Left ventricle myocardium superior (tissue), 1 donor: ENCODE results near the gene NFKBIE. TPM values are rescaled to one million over a fixed set of nuclear protein-coding genes. Genes with fewer than 3 reads are reported as not detected.
"Not testable (repeated sequence)": the region's sequence is repeated elsewhere in the genome, so short reads cannot be mapped to it uniquely, and the experiment has no call there.

Source experiments
- ATAC-seq: fragments of 200-7000 bp; cut with Tn5 transposase; one replicate; pipeline ENCODE4 v1.9.1; 2020; ENCODE audit warnings: mild to moderate bottlenecking, moderate library complexity
- DNase-seq: peaks from one replicate; pipeline ENCODE4 v3.0.0-alpha.2; 2020
- intact Hi-C: fragments of 100-400 bp; cut with micrococcal nuclease; formaldehyde crosslinking; loops from one replicate; pipeline ENCODE4 v1.11.0; 2022
- long read RNA-seq: library from polyadenylated mRNA; unstranded; transcript quantifications from one replicate; pipeline ENCODE4 v2.0.0, GENCODE V29; 2021
- total RNA-seq: library from RNA; stranded (reverse); fragmentation: NEBNext Ultra II Directional; extraction: Animal tissue kit (Norgen Biotek cat#: 25700); gene quantifications from one replicate; pipeline ENCODE4 v1.2.1, GENCODE V29; 2021
- donor health status: DM: no; HTN: yes; CAD: no; lungs with severe emphysema.

Gene NFKBIE, protein sequence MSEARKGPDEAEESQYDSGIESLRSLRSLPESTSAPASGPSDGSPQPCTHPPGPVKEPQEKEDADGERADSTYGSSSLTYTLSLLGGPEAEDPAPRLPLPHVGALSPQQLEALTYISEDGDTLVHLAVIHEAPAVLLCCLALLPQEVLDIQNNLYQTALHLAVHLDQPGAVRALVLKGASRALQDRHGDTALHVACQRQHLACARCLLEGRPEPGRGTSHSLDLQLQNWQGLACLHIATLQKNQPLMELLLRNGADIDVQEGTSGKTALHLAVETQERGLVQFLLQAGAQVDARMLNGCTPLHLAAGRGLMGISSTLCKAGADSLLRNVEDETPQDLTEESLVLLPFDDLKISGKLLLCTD
- total RNA-seq: 3.1 TPM
- long read RNA-seq, transcript NFKBIE-201 (6 exons, 2,581 nt): major isoform, 9 of 9 reads
- long read RNA-seq, partial matches to known transcripts: 0 of 9 reads
- long read RNA-seq, other reads (novel, unspliced or antisense): 0 of 9 reads

DNA sequence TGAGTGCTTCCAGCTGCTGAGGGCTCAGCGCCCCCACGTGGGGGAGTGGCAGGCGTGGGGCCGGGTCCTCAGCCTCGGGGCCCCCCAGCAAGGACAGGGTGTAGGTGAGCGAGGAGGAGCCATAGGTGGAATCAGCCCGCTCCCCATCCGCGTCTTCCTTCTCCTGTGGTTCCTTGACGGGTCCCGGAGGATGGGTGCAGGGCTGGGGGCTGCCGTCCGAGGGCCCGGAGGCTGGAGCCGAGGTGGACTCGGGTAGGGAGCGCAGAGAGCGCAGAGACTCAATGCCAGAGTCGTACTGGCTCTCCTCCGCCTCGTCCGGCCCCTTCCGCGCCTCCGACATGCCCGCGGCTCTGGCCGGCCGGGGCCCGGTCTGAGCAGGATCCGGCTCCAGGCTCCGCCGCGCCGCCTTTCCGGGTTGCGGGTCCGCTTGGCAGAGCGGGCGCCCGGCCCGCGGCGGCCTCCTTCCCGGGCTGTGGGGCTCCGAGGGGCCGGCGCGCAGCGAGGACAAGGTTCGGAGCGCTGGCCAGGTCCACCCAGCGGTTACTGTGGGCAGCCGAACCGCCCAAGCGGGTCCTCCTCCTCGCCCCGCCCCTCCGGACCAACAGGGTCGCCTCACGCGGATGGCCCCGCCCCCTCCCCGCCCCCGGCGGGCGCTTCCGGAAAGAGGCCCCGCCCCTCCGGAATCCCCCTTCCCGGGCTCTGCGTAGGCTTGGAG, at the start of gene NFKBIE:
NFKBIE (minus strand) TSS at position 545 of the 715 bp plus-strand sequence; CDS start at position 340, 205 bp downstream.
- intact Hi-C loops: loop anchor here (5.0 to 10.0 kb wide), 2 partner anchors 50 to 72 kb away; partner anchors contain the start of gene AARS2
- DNase-seq (peak; percentile 98), ATAC-seq (peak; percentile 96)

DNA sequence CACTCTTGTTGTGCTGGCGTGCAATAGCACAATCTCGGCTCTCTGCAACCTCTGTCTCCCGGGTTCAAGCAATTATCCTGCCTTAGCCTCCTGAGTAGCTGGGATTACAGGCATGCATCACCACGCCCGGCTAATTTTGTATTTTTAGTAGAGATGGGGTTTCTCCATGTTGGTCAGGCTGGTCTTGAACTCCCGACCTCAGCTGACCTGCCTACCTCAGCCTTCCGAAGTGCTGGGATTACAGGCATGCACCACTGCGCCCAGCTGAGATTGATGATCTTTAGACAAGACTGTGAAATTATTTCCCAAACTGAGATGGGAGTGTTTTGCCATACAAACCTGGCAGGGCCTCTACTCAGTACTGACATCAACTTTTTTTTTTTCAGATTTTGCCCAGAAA, 49.3 kb upstream of the NFKBIE start:
- DNase-seq, ATAC-seq: not testable (repeated sequence)
- intact Hi-C loops: loop anchor here (10.0 kb wide), 1 partner anchor 50 kb away; the partner anchor contains the start of gene NFKBIE

DNA sequence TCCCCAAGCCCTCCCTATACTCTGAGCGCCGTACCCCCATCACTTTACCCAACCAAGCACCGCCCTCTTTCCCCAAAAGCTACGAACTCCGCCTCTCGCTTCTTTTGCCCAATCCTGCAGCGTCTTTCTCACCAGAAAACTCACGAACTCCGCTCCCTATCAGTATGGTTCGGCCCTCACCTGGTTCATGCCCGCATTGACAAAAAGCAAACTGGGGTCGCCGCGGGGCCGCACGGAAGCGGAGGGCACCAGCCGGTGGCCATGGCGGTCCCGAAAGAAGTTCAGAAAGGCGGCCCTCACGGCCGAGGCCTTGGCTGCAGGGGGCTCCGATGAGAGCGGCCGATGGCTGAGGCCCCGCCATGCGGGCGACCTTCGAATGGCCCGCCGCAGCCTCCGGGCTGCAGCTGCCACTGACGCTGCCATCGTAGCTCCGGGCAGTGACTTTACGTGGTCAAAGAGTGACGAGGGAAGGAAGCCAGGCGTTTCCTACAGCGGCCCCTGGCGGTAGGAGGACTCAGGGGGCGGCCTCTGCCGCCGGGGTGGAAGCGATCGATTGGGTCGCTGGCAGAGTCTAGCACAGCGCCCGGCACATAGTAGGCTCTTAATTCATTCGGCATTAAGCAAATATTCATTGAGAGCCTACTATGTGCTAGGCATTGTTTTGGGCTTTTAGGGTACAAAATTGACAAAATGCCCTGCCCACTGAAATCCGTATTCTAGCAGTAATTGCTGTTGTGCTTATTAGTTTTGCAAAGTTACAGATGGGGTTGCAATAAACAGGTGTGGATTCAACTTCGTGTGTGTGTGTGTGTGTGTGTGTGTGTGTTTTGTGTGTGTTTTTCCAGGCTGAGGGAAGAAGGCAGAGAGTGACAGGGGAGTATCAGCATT, 47.8 kb upstream of the NFKBIE start, which contains the start of gene AARS2:
AARS2 (minus strand) TSS at position 447 of the 888 bp plus-strand sequence; CDS start at position 423, 24 bp downstream.
- peak; percentile 92 for ATAC-seq
- intact Hi-C loops: loop anchor here (10.0 kb wide), 1 partner anchor 48 kb away; the partner anchor contains the start of gene NFKBIE
- DNase-seq: peak; percentile 92

DNA sequence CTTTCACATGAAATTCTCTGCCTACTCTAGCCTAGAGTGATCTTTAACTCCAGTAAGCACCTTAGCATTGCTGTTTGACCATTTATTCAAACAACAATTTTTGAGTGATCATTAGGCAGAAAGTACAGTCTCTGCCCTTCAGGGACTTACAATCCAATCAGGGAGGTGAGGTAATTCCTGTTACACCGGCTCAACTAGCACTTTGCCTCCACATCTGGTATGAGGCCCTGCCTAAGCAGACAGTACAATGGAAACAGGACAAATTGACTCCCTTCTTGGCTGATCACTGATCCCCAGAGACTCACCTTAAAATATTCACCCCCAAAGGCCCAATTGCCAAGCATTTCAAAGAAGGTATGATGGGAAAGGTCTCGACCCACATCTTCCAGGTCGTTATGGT, 46.4 kb upstream of the NFKBIE start:
- intact Hi-C loops: loop anchor here (10.0 kb wide), 1 partner anchor 47 kb away; the partner anchor contains the start of gene NFKBIE
- ATAC-seq (no peak), DNase-seq (no peak)

DNA sequence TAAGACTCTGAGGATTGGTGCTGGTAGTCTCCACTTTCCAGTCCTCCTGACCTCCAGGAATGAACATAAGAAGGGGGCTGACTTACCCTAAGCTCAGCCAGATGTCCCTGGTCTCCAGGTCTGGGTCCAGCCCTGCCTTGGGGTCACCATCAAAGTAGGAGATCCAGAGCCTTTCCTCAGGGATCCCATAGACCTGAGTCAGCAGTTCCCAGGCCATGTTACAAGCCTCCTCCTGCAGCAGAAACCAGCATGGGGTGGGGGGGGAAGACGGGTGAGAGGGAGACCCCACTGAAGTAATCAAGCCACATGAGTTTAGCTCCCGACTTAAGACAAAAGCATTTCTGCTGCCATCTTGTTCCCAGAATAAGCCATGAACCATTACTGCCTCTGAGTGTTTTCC, 46.0 kb upstream of the NFKBIE start:
- DNase-seq (no peak), ATAC-seq (no peak)
- intact Hi-C loops: loop anchor here (10.0 kb wide), 1 partner anchor 47 kb away; the partner anchor contains the start of gene NFKBIE

DNA sequence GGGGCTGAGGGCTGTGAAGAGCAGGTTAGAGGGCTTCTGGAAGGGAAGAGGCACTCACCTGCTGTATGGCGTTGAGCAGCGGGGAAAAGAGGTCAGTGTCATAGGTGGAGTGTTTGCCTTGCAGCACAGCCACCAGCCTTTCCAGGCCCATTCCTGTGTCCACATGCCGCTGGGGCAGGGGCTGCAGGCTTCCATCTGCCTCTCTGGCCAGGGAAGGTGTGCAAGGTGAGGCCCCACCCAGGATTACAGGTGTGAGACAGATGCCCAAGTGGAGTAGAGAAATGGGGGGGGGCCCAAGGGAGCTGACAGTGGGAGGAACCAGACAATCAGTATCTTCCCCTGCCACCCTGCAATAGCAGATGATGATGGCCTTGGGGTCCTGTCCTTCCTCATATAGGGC, 44.9 kb upstream of the NFKBIE start:
- intact Hi-C loops: loop anchor here (10.0 kb wide), 1 partner anchor 45 kb away; the partner anchor contains the start of gene NFKBIE
- ATAC-seq: no peak
- no peak for DNase-seq

DNA sequence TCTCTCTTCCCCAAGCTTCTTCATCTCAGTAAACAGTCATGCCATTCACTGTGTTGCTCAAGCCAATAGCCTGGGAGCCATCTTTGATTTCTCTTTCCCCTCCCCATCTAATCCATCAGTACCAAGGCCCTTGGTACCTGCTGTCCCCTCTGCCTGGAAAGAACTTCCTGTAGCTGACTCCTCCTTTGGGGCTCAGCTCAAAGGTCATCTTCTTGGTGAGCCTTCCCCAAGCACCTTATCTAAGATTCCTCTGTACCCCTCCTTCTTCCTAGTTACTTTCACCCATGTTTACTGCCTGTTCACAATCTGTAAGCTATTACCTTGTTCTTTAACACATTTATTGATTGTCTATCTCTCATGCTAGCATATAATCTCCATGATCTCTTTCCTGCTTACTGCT, 44.3 kb upstream of the NFKBIE start:
- DNase-seq (no peak), ATAC-seq (no peak)
- intact Hi-C loops: loop anchor here (10.0 kb wide), 1 partner anchor 45 kb away; the partner anchor contains the start of gene NFKBIE

DNA sequence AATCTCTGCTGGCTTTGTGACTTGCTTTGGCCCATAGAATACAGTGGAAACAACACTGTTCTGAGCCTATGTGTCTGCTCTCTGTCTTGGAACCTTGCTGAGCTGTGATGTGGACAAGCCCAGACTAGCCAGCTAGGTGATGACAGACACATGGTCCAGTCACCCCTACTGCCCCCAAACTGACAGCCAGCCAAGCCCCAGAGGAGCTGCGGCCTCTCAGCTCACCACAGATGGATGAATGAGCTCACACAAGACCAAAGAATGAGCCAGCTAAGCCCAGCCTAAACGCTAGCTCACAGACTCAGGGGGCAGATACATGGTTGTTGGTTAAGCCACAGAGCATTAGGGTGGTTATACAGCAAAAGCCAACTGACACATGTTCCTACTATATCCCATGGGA, 43.7 kb upstream of the NFKBIE start:
- DNase-seq (peak; percentile 67), ATAC-seq (peak; percentile 83)
- intact Hi-C loops: no loop called here

DNA sequence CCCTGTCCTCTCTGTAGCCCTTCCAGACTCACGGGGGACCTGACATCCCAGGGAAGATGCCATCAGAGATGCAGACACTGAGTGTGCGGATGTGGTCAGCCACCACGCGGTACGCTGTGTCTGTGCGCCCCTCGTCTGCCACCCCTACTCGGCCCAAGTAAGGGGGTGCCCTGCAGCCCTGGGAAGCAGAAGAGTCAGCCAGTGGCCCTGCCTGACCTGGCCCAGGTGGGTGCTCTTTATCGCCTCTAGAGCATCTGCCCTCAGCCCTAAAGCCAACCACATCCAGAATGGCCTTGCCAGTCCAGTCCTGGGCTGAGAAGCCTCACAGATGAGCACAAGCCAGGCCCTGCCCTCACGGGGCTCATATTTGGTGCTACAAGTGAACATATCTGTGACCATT, 41.9 kb upstream of the NFKBIE start:
- intact Hi-C loops: no loop called here
- no peak for ATAC-seq

DNA sequence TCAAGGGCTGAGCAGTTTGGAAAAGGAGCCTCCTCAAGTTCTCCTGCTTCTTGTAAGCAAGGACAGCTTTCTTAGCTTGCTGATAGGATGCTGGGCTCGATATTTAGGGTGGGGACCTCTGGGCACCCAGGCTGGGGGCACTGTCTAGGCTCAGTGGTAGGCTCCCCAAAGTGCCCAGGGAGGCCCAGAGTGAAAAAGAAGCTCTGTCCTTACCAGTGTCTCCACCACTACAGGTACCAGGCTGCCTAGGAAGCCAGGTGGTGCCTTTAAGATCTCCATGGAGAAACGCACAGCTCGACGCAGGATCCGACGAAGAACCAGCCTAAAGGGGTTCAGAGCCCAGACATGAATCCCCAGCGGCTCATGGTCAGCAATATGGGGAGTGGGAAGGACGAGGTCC, 41.4 kb upstream of the NFKBIE start:
- no peak for DNase-seq
- ATAC-seq: no peak
- intact Hi-C loops: no loop called here

More for the DNA sequence above, 41.9 kb upstream of the NFKBIE start:
- no peak for DNase-seq

DNA sequence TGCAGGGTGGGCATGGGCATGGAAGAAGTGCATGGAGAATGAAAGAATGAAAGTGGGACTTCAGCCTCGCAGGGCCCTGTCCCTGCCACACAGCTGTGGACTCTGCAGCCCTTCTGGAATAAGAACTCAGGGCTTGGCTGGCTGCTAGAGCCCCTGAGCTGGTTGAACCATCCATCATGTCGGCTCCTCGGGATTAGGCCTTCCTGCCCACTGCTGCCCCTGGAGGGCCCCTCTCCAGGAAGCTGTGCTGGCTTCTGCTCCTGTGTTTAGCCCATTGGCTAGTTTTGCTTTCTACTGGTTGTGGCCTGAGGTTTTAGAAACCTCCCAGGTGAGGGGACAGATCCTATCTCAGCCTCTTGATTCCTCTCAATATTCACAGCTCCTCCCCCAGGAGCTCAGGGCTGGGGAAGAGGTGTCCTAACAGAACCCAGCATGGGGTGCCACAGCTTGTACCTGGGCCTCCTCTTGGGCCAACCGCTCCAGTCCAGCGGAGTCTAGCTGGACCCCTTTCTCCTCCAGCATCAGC, 39.9 kb upstream of the NFKBIE start:
- no peak for DNase-seq
- intact Hi-C loops: no loop called here
- no peak for ATAC-seq

DNA sequence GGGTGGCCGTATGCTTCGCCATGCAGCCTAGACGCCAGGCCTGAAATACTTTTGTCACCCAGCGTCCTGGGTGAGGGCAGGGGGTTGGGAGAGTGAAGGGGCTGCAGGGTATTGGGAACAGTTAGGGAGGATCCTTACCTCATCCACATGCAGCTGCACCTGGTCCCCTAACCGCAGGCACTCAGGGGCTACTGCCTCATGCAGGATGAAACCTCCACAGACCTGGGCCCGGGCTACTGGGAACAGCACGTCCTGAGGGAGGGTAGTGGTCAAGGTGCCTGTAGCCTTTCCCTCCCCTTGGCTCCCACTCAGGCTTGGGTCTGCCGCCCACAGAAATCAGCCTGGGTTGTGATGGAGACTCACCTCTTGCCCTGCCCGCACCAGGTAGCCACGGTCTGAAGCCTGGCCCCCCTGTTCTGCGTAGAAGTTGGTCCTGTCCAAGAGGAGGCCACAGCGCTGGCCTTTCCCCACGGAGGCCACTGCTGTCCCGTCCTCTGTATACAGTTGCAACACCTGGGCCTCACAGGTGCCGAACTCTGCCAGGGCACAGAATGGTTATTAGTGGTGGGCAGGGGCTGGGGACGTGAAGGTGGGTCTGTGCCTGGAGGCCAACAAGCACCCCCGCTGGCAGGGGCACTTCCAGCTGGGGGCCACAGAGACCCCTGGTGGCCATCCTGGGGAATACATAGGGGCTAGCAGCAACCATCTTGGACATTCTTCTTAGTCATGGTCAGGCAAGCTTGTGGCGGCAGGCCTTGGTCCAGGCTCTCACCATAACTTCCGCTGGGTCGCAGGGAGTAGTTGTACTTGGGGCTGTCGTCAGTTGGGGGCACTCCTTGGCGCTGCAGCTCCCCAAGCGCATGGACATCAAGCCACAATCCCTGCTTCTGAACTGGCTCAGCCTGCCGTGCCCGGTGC, 39.2 kb upstream of the NFKBIE start:
- peak; percentile 45 for DNase-seq
- no peak for ATAC-seq
- intact Hi-C loops: no loop called here

DNA sequence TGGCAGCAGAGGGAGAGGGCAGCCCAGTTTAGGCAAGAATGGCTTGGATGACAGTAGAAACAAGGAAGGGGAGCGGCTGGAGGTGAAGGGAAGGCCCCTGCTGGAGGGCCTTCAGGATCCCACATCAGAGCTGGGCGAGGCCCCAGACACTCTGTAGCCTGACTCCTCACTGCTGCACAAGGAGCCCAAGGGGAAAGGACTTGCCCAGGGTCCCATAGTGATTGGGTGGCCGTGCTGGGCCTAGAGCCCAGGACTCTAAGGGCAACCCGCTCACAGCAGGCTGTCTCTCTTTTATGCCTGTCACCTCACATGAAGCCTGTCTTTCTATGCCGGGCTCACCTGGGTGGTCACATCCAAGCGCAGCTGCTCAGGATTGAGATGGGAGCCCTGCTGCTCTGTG, 38.5 kb upstream of the NFKBIE start:
- no peak for DNase-seq
- no peak for ATAC-seq
- intact Hi-C loops: no loop called here

DNA sequence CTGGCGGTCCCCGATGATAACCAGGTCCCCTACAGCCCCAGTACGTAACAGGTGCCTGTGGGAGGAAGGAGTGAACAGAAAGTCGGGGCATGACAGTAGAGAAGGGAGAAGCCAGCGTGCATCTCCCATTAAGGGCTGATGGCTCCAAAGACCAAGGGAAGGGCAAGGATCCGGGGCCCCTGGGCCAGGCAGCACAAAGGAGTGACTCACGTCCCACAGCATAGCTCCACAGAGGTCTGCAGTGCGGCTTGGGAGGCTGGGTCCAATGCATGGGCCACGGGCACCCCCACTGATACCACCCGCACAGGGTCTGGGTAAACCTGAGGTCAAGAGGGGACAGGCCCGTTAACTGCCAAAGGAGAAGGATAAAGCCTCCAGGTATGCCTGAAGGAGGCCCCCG, 37.5 kb upstream of the NFKBIE start:
- intact Hi-C loops: no loop called here
- ATAC-seq (no peak), DNase-seq (no peak)

DNA sequence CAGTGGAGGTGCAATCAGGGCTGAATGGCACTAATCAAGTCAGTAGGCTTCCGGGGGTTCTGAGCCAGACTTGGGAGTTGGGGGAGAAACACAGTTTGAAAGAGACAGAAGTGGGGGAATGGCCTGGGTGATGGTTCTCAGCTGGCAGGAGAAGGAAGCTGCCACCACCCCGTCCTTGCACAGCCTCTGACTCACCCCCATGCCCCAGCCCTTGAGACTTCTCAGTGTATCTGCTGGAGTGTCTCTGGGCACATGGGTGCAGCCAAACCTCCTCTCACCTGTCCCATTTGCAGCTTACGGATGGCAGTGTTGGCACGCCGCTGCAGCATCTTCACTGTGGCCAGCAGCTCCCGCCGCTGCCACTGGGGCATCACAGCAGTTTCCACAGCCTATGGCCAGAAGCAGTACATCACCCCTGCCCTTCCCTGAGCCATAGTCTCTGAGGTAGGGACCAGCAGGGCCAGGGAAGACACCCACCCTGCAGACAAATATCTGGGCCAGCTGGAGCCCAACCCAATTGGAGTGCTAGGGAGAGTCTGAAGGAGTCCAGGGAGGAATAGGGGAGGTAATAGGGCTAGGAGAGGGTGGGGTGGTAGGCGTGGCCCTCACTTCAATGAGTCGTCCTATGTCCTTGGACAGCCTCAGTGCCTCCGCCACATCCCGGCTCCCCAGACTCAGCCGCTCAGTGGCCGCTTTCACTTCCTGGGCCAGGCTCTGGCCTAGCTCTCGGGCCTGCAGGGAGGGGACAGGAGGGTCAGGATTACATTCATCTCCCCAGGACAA, 36.6 kb upstream of the NFKBIE start:
- DNase-seq (no peak), ATAC-seq (no peak)
- intact Hi-C loops: no loop called here

DNA sequence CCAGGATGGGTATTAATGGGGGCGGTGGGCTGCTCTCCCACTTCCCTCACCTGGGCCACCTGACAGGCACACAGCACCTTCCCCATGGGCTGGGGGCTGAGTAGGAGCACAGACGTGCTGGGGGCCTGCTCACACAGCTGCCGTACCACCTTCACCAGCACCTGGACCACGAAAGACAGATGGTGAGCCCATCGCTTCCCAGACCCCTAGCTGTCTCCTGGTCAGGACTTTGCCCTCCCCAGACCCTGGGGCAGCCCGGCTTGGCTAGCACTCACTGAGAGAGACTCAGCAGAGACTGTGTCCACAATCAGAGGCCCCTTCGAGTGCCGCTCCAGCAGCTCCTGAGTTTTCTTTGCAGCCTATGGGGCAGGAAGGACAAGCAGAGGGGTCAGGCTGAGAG, 35.8 kb upstream of the NFKBIE start:
- no peak for ATAC-seq
- intact Hi-C loops: no loop called here
- no peak for DNase-seq
